Amygdala (tissue), 56 donors: ENCODE results near the gene COX7A2.
A peak's percentile ranks its signal among the peaks of the same experiment; 100 is the strongest.

ENCODE experiments used
- DNase-seq, 56 donors: peaks; one replicate each; lab custom pipeline; 2025; lab: John Stamatoyannopoulos, UW

COX7A2 gene

DNA sequence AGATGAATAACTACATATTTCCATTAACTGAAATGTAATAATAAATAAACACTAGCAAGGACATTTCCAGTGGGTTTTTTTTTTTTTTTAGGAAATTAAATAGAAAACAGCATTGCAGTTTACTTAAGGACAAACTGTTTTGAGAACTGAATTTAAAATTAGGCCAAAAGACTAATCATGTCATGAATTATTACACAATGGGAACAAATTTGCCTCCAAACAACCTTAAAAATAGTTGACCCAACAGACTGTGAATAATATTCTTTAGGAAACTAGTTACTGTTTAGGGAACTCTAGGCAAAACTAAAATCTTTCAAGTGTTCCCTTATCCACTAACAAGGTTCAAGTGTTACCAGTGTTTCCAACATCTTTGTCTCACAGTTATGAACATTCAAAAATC lies 21.3 kb downstream of the COX7A2 start:
- DNase-seq = no peak

DNA sequence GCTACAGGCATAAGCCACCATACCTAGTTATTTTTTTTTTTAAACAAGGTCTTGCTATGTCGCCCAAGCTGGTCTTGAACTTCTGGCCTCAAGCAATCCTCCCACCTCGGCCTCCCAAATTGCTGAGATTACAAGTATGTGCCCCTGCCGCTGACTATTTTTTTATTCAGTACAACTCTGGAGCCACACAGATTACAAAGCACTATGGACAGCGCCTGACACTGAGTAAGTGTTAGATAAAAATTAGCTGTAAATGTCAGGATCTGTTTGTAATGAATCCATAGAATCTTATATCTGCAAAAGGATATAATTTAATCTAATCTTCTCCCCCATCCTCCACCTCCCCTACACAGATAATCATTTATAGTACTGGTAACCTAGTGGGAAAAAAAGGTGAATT lies 22.5 kb downstream of the COX7A2 start:
- DNase-seq = no peak

DNA sequence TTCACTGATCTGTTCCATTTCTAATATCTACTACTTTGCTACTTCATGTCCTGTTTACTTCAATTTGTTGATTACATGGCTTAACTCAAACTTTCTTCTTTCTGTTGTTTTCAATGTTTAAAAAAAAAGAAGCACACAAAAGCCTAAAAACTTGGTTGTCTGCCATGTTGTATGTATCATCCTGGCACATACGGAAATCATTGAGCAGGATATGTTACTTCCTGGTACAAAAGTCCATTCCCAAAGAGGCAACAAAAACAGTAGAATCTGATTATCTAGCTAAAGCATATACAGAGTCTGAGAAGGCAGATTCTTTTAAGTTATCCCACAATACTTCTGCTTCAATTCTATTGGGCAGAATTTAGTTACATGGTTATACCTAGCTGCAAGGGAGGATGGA lies 23.2 kb downstream of the COX7A2 start:
- DNase-seq = no peak

DNA sequence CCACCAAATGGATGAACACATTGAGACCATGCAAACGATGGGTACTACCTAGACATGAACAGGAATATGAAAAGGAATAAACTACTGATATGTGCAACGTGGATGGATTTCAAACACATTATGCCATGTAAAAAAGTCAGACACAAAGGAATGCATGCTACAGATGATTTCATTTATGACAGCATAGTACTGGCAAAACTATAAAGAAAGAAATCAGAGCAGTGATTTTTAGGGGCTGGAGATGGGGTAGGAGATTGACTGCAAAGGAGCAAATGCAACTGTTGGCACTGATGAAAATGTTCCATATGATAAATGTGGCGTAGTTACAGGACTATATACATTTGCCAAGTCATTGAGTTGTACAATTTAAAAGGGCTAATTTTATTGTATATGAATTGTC lies 24.3 kb downstream of the COX7A2 start:
- DNase-seq = no peak

DNA sequence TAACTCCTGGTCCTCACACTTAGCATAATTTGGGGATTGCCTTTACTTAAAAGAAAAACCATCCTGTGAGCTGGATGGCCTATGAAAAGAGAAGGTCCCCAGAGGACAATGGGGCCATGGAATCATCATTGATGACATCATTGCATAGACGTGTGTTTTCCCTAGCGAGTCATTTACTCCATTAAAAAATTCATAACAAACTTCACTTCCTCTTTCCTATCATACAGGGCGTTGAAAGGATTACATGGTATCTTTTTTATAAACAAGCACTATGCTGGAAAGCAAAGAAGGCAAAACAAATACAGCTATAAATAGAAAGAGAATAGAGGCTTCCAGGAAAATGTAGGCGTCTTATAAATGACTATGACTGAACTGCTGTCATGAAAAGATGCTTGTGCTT lies 26.4 kb downstream of the COX7A2 start:
- DNase-seq = no peak

DNA sequence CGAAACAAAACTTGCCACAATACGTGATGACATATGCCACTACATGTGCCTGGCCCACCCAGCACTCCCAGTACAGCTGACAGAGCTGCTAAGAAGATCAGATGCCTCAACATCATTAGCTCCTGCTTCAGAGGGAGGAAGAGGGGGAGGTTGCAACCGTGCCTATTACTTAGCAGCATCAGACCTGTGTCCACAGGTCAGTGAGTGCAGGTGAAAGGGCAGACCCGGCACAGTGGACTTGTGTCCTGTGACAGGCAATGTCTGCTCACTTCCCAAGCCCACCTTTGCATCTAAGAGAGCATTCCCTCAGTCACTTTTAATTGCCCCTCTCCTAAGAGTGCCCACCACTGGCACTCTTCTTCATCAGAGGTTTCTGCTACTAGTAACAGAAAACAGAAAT lies 28.3 kb downstream of the COX7A2 start:
- DNase-seq = no peak

DNA sequence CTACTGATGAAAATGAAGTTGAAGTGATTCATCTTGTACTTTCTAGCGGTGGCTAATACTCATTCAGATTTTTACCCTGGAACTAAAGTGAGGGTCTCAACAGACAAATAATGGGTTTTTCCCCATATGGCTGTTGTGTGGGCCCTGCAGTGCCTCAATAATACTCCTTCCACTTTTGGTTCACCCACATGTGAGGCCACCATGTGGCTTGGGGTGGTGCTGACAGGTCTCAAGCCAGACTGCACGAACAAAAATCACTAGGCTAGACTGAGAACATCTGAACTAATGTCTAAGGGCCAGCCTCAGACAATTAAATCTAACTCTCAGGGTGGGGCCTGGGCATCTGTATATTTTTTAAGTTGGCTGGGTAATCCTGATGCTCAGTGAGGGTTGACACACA lies 29.9 kb downstream of the COX7A2 start:
- no peak for DNase-seq

DNA sequence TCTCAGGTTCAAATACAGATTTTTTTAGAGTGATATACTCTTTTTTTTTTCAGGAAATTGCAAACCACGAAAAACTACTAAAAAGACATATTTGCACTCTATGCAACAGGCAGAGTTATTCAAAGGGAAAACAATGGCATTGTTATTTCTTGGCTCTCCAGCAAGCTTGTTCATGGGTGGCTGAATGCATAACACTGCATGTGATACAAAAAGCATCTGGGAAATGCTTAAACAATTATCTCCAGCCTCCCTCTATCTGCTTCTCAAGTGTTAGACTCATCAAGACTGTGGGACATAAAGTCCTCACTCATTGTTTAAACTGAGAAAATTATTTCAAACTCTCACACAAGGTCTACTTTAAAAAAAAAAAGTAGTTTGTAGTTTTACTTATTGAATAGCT lies 30.5 kb downstream of the COX7A2 start:
- DNase-seq = peak in 2 of 56 donors; percentile 1 to 20

DNA sequence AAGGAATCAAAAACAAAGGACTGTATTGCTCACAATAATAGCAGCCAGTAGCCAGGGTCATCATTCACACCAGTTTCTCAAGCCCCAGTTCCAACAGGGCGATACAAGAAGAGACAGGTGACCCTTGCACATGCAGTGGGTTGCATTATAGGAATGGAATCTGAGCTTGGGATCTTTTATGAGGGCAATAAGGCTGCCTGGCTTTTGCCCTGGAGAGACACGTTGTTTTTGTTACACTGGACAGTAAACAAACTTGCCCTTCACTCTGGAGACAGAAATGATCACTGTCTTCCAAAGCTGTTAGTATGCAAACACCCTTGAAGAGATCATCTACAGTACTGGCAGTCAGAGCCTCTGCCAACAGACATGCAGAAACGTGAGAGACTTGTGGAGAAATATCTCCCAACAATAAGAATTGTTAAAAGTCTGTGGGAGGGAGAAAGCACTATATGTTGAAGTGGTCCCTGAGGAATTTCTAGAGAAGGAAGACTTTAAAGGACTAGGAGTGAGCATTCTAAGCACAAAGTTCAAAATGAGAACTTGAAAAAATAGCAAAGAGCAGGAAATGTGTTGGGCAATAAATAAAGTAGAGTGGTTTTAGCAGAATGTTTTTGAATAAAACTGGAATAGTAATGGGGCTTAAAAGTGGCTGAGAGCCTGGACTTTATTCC lies 31.5 kb downstream of the COX7A2 start:
- no peak for DNase-seq

DNA sequence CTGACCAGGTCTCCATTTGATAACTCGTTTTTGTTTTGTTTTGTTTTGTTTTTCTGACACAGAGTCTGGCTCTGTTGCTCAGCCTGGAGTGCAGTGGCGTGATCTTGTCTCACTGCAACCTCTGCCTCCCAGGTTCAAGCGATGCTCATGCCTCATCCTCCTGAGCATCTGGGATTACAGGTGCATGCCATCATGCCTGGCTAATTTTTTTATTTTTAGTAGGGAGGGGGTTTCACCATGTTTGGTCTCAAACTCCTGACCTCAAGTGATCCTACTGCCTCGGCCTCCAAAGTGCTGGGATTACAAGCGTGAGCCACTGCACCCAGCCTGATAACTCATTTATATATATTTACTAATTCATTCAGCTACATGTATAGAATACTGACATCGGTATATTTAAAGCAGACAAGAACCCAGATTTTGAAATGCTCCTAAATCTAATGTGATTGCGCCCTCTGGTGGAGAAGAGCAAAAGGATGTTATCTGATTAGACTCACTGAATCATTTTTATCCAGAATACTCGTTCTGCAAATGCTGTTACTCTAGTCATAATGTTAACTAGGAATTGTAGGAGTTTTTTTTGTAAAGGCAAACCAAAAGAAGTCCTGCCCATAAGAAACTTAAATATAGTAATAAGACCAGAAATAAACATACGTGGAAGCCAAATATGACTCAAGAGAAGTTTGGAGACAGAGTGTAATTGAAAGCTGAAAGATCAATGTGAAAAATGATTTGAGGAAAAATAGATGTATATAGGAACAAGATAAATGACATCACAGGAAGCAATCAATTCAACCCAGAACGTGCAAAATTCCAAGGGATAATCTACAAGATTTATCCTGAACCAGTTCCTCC lies 32.5 kb downstream of the COX7A2 start:
- DNase-seq = peak in 11 of 56 donors; percentile 4 to 78 (median 25)

DNA sequence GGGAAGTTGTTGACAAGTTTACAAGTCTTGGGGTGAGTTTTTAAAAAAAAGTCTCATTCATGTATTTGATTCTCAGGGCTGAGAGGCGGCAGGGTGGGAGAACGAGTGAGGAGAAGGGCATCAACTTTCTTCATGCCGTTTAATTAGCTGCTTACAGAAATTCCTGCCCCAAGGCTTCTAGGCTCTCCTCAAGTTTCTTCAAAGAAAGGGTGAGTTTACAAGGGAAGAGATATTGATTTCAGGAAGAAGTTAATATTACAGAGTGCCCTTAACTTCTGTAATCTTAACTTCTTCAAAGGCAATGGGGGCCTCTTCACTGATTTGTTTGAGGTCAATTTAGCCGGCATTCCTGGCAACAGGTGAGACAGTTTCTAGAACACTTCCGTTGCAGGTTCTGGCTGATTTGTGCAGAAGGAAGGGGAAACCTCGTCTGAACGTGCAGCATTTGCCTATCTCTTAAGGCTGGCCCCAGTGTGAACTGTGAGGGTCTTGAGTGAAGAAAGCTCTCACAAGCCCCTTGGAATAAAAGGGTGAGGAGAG lies 34.3 kb downstream of the COX7A2 start:
- no peak for DNase-seq

DNA sequence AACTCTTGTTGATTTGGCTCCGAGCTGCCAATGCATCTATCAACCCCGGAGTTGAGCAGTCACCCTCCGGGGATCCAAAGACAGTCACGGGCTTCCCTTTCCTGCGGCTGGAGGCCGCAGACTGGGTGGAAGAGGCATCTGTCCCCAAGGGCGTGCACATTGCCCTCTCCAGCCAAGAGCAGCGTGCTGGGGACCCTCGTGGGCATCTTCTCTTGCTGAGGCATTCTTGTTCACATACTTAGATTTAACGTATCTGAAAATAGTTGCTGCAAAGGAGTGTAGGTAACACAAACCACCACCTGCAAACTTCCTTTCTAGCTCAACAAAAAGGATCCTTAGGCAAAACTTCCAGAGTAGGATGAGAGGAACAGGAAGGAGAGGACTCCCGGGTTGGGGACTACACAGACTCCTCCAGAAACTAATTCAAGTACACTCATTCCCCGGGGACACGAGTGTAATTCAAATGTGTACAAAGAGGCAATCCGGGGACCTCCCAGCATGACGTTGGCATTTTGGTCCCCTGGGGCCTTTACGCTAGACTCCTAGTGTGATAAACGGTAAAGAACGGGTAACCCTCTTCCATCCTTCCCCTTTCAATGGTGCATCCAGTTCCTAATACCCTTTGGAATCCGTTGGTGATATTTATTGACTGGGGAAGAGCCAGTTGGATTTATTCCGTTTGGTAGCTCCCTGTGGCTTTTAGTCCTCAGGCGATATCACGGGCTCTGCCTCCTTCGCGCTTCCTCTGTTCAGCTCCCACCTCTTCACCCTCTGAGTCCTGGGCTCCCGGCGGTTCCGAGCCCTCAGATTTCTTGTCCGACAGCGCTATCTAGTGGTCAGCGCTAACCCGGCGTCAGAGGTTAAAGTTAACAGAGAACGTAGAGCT lies 35.1 kb downstream of the COX7A2 start:
- peak in 52 of 56 donors; percentile 18 to 87 (median 64) for DNase-seq

DNA sequence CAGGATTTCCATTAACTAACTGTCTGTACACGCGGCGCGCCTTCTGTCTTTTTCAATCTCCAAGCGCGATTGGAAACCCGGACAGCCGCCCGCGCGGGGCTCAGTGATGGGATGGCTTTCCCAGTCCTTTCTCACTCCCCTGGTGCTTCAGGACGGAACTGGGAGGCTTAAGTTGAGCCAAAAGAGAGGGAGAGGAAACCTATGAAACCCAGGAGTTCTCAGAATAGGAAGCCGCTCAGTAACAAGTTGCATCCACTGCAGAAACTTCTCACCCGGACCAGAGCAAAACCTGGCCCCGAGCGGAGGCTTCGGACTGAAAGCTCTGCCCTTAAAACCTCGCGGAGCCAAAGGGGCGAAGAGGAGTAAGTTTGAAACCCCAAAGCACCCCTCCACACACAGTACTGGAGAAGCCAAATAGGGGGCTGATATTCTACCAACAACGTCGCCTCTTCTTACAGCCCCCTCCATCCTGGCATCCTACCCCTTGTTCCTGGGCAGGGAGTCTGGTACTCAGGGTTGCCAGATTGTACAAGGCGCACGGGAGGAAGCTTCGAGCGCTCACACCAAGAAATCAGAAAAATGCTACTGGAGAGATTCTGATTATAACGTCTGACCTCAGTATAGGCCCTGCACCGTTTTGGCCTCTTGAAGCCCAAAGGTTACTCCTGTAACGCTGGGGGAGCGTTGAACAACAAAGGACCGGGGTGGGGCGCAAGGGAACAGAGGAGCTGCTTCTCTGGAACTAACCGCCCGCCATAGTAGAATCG lies 36.8 kb downstream of the COX7A2 start:
- no peak for DNase-seq

DNA sequence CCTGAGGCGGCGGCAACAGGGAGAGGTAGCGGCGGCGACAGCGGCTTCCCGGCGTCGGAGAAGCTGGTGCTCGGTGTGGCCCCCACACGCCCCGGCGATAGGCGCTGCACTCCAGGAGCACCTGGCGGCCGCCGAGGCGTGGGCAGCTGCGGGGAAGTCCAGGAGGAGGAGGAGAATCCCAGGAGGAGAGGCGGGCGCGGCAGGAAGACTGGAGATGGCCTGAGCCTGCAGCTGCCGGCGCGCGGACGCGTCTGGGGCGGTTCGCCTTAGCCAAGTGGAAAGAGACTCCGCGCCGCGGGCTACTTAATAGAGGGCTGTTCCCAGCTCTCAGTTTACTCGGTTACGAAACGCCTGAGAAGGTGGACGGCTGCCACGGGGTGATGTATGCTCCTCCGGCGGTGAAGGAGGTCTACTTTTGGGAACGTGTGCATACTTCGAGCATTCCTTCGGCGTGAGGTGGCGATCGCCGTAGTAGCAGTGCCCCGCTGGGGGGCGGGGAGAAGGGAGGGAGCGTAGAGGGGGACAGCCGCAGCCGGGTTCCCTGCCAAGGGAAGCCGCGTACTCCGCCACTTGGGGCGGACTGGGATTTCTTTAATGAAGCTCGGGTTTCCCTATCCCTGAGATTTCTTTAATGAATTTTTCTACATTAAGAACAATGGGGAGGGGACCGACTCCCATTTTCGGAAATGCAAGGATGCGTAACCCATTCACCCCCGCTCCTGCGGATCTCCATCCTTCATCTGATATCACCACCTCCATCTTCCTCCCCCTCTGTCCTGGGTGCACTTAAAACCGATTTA lies 37.6 kb downstream of the COX7A2 start, which contains the start of gene COL12A1:
COL12A1 (minus strand) TSS at position 278 of the 800 bp plus-strand sequence. CDS start 3,261 bp downstream, outside the sequence.
- peak in 3 of 56 donors; percentile 4 to 16 (median 16) for DNase-seq

DNA sequence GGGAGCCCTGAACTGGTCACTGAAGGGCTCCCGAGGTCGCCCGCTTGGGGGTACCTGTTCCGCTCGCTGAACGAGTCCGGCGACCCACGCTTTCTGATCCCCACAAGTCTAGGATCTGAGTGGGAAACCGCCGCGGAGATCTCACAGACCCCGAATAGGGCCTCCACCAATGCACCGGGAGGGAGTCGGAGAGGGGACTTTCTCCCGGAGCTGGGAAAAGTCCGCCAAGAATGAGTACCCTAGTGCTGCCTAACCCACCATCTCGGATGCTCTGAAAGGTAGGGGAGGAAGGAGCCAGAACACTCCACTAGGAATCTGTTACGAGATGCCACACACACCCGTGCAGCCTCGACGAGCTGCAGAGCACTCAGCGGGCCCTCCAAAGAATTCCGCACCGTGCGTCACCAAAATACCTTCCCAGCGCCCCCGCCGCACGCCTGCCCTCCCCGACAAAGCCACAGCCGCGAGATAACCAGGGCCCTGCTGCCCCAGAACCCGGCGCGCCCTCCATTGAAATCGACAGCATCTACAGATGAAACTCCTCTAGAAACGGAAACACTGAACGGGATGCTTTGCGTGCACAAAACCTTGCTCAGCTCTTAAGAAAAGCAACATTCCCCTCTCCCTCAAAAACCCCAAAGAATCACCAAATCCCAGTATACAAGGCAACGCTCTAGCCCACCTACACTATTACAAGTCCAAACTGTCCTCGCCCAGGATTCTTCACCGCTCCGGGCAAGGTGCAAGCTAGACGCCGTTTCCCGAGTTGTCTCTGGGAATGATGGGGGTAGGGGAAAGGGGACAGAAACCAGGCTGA lies 38.4 kb downstream of the COX7A2 start:
- peak in 1 of 56 donors; percentile 4 for DNase-seq

DNA sequence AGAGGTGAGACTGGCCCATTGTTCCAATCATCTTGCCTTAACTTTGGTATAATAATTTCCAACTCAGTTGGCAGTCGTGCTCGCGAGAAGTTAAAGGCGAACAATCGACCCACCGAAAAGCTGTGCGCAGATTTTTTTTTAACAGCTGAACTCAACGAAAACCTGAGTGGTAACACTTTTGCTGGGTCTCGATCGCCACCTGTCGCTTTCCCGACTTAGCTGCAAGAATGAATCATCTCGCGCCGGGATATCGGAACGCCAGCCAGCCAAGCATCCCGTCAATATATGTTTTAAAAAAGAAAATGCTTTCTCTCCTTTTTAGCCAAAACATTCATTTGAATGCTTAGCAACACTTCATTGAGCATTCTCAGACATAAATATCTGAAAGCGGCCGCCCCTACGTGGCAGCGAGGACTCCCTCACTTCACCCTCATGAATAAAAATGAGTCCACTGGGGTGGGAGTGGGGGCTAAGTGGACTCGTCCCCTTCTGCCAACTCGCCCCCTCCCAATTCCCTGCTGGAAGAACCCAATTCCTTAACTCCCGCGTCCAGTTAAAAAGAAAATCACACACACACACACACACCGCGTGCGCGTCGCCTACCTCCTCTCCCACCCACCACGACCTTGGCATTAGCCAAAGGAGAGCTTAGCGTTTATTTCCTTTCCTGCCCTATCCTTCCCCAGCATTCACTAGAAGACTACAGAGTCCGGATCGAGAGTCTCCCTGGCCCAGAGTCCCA lies 39.2 kb downstream of the COX7A2 start:
- peak in 25 of 56 donors; percentile 11 to 68 (median 40) for DNase-seq

DNA sequence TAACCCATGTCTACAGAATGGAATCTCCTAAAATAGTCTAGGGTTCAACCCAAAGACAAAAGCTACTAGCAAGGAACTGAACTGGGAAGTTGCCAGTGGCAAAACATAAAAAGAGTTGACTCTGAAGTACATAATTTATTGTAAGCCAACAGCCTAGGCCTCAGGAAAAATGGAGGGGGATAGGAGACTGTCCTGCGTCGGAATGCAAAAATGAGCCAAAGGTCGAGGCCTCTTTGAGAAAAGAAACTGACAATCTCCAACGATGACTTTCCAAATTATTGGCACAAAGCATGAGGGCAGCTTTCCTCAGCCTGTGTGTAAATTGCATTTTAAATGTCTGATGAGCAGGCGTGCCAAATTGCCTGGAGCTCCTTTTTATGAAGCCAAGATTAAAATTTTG lies 39.9 kb downstream of the COX7A2 start:
- DNase-seq = no peak
